ENCODE results near the gene IL2RG.

DNA sequence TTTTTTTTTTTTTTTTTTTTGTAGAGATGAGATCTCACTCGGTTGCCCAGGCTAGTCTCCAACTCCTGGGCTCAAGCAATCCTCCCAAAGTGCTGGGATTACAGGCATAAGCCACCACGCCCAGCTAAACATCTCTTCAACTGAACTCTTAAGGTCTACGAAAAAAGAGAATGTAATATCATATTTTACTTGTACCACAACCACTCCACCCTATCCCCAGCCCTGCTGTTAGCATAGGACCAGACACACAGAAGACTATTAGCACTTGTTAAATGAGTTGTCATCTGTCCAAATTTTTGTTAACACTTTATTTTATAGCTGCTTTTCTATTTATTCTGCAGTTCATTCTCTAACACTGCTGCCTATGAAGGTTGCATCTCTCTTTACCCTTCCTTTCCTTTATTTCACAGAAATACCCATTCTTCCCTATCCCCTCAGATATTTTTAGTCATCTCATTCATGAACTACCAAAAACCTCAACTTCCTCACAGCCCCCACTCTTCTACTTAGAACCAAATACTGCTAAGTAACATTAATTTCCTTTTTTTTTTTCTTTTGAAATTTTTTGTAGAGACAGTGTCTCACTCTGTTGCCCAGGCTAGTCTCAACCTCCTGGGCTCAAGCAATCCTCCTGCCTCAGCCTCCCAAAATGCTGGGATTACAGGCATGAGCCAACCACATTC is 53.4 kb downstream of the IL2RG start:
- TF ChIP-seq CTCF (IDR thresholded peaks at IDR 0.05) (no peak), POLR2A (IDR thresholded peaks at IDR 0.05) (no peak)
